GM10847 (cell line): ENCODE results near the gene TPP1.

Experiments used
- POLR2A ChIP-seq: IDR thresholded peaks from 2 replicates; pipeline ENCODE4 v1.6.1; 2011; ENCODE audit not compliant: insufficient read length; ENCODE audit errors: extremely low read depth

TPP1 gene

DNA sequence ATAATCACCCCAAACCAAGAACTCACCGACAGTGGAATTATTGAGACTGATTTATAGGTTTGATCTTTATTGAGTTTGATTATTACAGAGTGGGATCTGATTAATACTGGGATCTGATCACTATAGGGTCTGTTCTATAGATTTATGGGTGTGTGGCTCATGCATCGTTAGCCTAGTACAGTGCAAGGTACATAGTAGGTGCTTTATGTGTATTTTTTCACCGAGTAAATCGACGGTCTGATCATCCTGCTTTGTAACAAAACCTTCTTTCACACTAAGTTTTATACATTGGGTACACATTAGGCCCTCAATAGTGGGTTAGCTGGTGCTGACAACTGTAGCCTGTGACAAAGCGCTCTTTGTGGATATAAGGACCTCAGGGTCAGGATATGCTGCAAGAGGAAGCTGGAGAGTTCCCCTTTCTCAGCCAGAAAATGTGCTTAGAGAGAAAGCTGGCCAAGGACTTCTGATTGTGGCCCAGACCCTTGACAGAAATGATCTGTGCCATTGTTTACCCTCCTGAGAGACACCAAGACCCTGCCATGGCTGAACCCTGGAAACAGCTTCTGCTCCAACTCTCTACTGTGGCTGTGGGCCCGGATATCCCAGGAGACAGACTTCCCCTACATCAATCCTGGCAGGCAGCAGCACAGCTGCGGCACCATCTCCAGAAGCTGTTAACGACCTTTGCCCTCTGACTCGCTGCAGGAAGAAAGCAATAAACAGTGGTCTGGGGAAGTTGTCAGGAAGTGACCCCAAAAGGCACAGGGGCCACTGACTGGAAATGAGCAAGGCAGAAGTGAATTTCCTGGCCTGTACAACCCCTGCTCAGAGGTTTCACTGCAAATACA is 16.1 kb upstream of the TPP1 start:
- no peak for TF ChIP-seq POLR2A

- no peak for TF ChIP-seq POLR2A
These were observed 15.3 kb upstream of the TPP1 start for GRCh38 chr11:6634534-6634933.

- no peak for TF ChIP-seq POLR2A
These were observed 14.5 kb upstream of the TPP1 start for GRCh38 chr11:6633422-6634408.

DNA sequence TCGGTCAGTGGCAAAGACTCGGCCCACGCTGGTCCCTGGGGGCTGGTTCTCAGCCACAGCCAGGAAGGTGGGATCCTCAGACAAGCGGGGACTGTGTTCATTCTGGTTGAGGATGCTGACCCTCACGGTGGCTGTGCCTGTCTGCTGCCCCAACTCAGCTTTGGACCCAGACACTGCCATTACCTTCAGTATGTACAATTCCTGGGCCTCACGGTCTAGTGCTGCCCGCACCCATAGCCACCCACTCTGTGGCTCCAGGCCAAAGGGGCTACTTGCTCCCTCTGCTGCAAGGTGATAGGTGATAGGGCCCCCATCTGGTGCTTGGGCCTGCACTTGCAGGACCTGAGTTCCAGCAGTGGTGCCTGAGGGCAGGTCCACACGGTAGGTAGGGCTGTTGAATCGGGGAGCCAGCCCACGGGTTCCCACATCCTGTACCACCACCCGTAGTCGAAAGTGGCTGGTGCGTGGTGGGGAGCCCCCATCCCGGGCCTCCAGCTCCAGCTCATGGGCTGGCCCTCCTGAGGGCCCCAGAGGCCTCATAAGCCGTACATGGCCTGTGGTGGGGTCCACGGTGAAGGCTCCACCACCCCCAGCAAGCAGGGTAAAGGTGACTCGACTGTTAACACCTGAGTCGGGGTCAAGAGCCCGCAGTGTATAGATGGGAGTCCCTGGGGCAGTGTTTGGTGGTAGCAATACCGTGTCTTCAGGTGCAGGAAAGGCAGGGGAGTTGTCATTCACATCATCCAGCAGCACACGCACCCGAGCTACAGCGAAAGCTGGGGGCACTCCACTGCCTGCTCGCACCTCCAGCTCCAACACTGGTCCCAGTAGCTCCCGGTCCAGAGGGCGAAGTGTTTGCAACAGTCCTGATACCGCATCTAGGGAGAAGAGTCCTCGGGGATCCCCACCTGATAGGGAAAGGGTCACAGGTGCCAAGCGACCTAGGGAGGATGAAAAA is 13.2 kb upstream of the TPP1 start:
- no peak for TF ChIP-seq POLR2A

- TF ChIP-seq POLR2A, result no peak
These were observed 12.2 kb upstream of the TPP1 start for GRCh38 chr11:6631361-6631890.

GRCh38 chr11:6630632-6631291 is 11.5 kb upstream of the TPP1 start:
- TF ChIP-seq POLR2A, result no peak

GRCh38 chr11:6629892-6630631 is 10.8 kb upstream of the TPP1 start:
- TF ChIP-seq POLR2A, result no peak

DNA sequence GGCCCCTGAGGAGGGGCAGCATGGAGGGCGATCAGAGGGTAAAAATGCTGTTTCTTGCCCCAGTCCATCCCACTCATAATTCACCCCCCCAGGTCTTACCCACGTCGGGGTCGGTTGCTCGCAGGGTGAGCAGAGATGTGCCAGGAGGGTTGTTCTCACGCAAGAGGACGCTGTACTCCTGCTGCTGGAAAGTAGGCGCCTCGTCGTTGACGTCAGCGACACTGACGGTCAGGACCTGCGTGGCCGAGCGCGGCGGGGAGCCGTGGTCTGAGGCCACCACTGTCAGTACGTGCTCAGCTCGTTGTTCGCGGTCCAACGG is 10.3 kb upstream of the TPP1 start:
- TF ChIP-seq POLR2A, result no peak

- TF ChIP-seq POLR2A, result no peak
These were observed 9.3 kb upstream of the TPP1 start for GRCh38 chr11:6628526-6628925.

GRCh38 chr11:6627762-6628241 is 8.6 kb upstream of the TPP1 start:
- TF ChIP-seq POLR2A, result no peak

- TF ChIP-seq POLR2A, result no peak
These were observed 7.9 kb upstream of the TPP1 start for GRCh38 chr11:6626971-6627761.

DNA sequence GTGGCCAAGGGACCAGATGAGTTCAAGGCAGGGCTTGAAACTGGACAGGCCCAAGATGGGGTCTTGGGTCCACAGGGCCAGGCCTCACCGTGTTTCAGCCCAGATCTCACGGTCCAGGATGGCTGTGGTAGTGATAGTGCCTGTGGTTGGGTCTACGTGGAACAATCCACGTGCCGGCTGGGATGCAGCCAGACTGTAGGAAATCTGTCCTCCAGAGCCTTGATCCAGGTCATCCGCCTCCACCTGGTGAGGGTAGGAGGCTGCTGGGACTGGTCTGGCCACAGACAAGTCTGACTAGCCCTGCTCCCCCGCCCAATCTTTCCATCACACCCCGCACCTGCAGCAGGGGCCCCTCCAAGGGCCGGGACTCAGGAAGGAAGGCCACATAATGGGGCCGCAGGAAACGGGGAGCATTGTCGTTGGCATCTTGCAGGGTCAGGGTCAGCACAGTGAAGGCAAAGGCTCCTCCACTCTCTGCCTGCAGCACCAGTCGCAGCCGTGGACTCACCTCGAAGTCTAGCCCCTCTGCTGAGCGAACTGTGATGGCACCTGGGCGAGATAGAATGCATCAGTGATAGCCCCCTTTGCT is 6.7 kb upstream of the TPP1 start:
- TF ChIP-seq POLR2A, result no peak
